DOHH2 (cell line): ENCODE measurements around the gene HORMAD2.

Experiments used
- H3F3A ChIP-seq: fragments of 200-600 bp; sonication (generic), shearing (Covaris generic); 2 replicates; pipeline ENCODE4 v1.6.0; 2016; ENCODE audit warnings: antibody characterized with exemption, mild to moderate bottlenecking; ENCODE audit not compliant: control insufficient read depth, insufficient read depth
- H3K27ac ChIP-seq: fragments of 200-600 bp; sonication (generic); 2 replicates; pipeline ENCODE4 v1.5.1; 2014; ENCODE audit warnings: low read depth, mild to moderate bottlenecking, low read length, moderate library complexity
- H3K27me3 ChIP-seq: fragments of 200-600 bp; sonication (generic); 2 replicates; pipeline ENCODE4 v1.6.1; 2014; ENCODE audit warnings: mild to moderate bottlenecking, low read length, mixed read lengths; ENCODE audit not compliant: control insufficient read depth
- H3K36me3 ChIP-seq: fragments of 200-600 bp; sonication (generic); 2 replicates; pipeline ENCODE4 v1.6.1; 2014; ENCODE audit warnings: mild to moderate bottlenecking, low read length, moderate library complexity, mixed read lengths; ENCODE audit not compliant: control insufficient read depth
- H3K4me1 ChIP-seq: fragments of 200-600 bp; sonication (generic); 2 replicates; pipeline ENCODE4 v1.6.1; 2014; ENCODE audit warnings: mild to moderate bottlenecking, low read length, mixed read lengths; ENCODE audit not compliant: control insufficient read depth
- H3K4me2 ChIP-seq: fragments of 200-600 bp; sonication (generic); 2 replicates; pipeline ENCODE4 v1.6.0; 2014; ENCODE audit warnings: mild to moderate bottlenecking, low read length, moderate library complexity
- H3K4me3 ChIP-seq: fragments of 200-600 bp; sonication (generic); 2 replicates; pipeline ENCODE4 v1.5.1; 2014; ENCODE audit warnings: mild to moderate bottlenecking, low read length, mixed read lengths
- H3K79me2 ChIP-seq: fragments of 200-600 bp; sonication (generic); 2 replicates; pipeline ENCODE4 v1.6.1; 2014; ENCODE audit warnings: mild to moderate bottlenecking, low read length, mixed read lengths; ENCODE audit not compliant: control insufficient read depth
- H3K9me2 ChIP-seq: fragments of 200-600 bp; sonication (generic); replicated peaks from 2 replicates; pipeline ENCODE4 v1.6.1; 2014; ENCODE audit warnings: mild to moderate bottlenecking, low read length, mixed read lengths; ENCODE audit not compliant: control insufficient read depth
- H3K9me3 ChIP-seq: fragments of 200-600 bp; sonication (generic); 2 replicates; pipeline ENCODE4 v1.6.1; 2014; ENCODE audit warnings: antibody characterized with exemption, low read length, mixed read lengths; ENCODE audit not compliant: control insufficient read depth, insufficient read depth
- H4K20me1 ChIP-seq: fragments of 200-600 bp; sonication (generic); 2 replicates; pipeline ENCODE4 v1.6.0; 2014; ENCODE audit warnings: low read depth, mild to moderate bottlenecking, antibody characterized with exemption, low read length, moderate library complexity; ENCODE audit not compliant: control insufficient read depth, insufficient read depth
- CTCF ChIP-seq: fragments of 200-600 bp; sonication (generic); IDR thresholded peaks from one replicate; pipeline ENCODE4 v1.5.1; 2014; ENCODE audit warnings: antibody characterized with exemption, mild to moderate bottlenecking, low read depth, low read length; ENCODE audit not compliant: poor library complexity, severe bottlenecking
- EZH2phosphoT487 ChIP-seq: fragments of 200-600 bp; sonication (generic); IDR thresholded peaks from 2 replicates; pipeline ENCODE4 v1.6.1; 2017; ENCODE audit warnings: borderline replicate concordance, mild to moderate bottlenecking, antibody characterized with exemption, low read length, moderate library complexity, mixed read lengths

The HORMAD2 gene

DNA sequence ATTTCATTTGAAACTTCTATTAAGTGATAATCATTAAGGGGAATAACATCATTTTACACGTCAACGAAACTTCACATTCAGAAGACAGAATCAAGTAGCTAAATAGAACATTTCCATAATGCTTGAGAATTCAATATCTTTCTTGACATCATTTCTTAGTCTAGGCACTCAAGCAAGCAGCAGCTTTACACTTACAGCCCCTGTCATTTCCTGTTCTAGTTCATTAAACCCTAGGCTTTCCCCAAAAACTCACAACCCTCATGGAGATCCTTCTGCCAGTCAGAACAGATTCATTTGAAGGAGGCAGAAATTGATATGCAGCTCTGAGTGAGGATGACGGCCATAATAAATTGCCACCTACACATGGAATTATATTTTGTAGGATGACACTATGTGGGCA is 5.3 kb upstream of the HORMAD2 start:
- no peaks in the 10 kb centered on the region for H3F3A ChIP-seq
- H4K20me1 ChIP-seq, result 0 out of 2 replicates have a peak, but pooled peaks cover 3% of the 10 kb centered on the region
- H3K4me3 ChIP-seq, result no peak overlapping the region
- H3K27me3 ChIP-seq, result peaks cover 33% of the 10 kb centered on the region
- TF ChIP-seq EZH2phosphoT487 (no peak), CTCF (no peak)
- H3K36me3 ChIP-seq, result no peaks in the 10 kb centered on the region
- H3K4me1 ChIP-seq, result peaks cover 27% of the 10 kb centered on the region
- no peak overlapping the region for H3K27ac ChIP-seq
- no peaks in the 10 kb centered on the region for H3K9me3 ChIP-seq
- H3K4me2 ChIP-seq, result no peak overlapping the region
- no peaks in the 10 kb centered on the region for H3K79me2 ChIP-seq
- H3K9me2 ChIP-seq, result no peaks in the 10 kb centered on the region

GRCh38 chr22:30077279-30077880 is 2.9 kb upstream of the HORMAD2 start:
- Histone ChIP-seq H3K36me3 (no peaks in the 10 kb centered on the region), H3K4me1 (peaks cover 25% of the 10 kb centered on the region), H3K4me3 (no peak overlapping the region), H3K79me2 (no peaks in the 10 kb centered on the region), H3K9me2 (no peaks in the 10 kb centered on the region), H3K4me2 (no peak overlapping the region), H3K27me3 (peaks cover 33% of the 10 kb centered on the region), H3K27ac (no peak overlapping the region), H3K9me3 (no peaks in the 10 kb centered on the region), H4K20me1 (0 out of 2 replicates have a peak, but pooled peaks cover 3% of the 10 kb centered on the region), H3F3A (no peaks in the 10 kb centered on the region)
- TF ChIP-seq EZH2phosphoT487, result no peak
- no peak for TF ChIP-seq CTCF

GRCh38 chr22:30078320-30079311 is 1.6 kb upstream of the HORMAD2 start:
- H3K36me3 ChIP-seq, result no peaks in the 10 kb centered on the region
- H3K27ac ChIP-seq, result no peak overlapping the region
- H3K4me2 ChIP-seq, result 0 out of 2 replicates have a peak overlapping the region, but pooled peaks have one; percentile 24
- 0 out of 2 replicates have a peak, but pooled peaks cover 3% of the 10 kb centered on the region for H4K20me1 ChIP-seq
- H3F3A ChIP-seq, result no peaks in the 10 kb centered on the region
- TF ChIP-seq EZH2phosphoT487 (no peak), CTCF (no peak)
- peaks cover 32% of the 10 kb centered on the region for H3K27me3 ChIP-seq
- H3K4me1 ChIP-seq, result peaks cover 18% of the 10 kb centered on the region
- no peaks in the 10 kb centered on the region for H3K9me3 ChIP-seq
- no peaks in the 10 kb centered on the region for H3K79me2 ChIP-seq
- no peaks in the 10 kb centered on the region for H3K9me2 ChIP-seq
- H3K4me3 ChIP-seq, result no peak overlapping the region
